OCI-LY1 (cell line): Measurements from ENCODE around the gene ARHGEF10L.

Experiments
- H2AFZ ChIP-seq: fragments of 200-600 bp; sonication (generic), shearing (Covaris generic); 2 replicates; pipeline ENCODE4 v1.6.0; 2014; ENCODE audit warnings: antibody characterized with exemption, mild to moderate bottlenecking, low read length
- H3F3A ChIP-seq: fragments of 200-600 bp; sonication (generic), shearing (Covaris generic); 2 replicates; pipeline ENCODE4 v1.6.0; 2014; ENCODE audit warnings: mild to moderate bottlenecking, antibody characterized with exemption, low read length, moderate library complexity; ENCODE audit not compliant: insufficient read depth
- H3K27ac ChIP-seq: fragments of 200-600 bp; sonication (generic); 2 replicates; pipeline ENCODE4 v1.5.1; 2014; ENCODE audit warnings: low read length, mixed run types, mild to moderate bottlenecking, low read depth; ENCODE audit not compliant: poor library complexity, severe bottlenecking
- H3K27me3 ChIP-seq: fragments of 200-600 bp; sonication (generic); 2 replicates; pipeline ENCODE4 v1.6.0; 2014; ENCODE audit warnings: antibody characterized with exemption, mild to moderate bottlenecking, low read length, moderate library complexity; ENCODE audit not compliant: insufficient read depth
- H3K36me3 ChIP-seq: fragments of 200-600 bp; sonication (generic); 2 replicates; pipeline ENCODE4 v1.6.1; 2014; ENCODE audit warnings: mild to moderate bottlenecking, antibody characterized with exemption, low read length, moderate library complexity, mixed read lengths; ENCODE audit not compliant: insufficient read depth
- H3K4me1 ChIP-seq: fragments of 200-600 bp; sonication (generic); 2 replicates; pipeline ENCODE4 v1.5.1; 2014; ENCODE audit warnings: mild to moderate bottlenecking, low read length, moderate library complexity; ENCODE audit not compliant: insufficient read depth, severe bottlenecking
- H3K4me2 ChIP-seq: fragments of 200-600 bp; sonication (generic), shearing (Covaris generic); 2 replicates; pipeline ENCODE4 v1.6.1; 2014; ENCODE audit warnings: low read length
- H3K4me3 ChIP-seq: fragments of 200-600 bp; sonication (generic); 2 replicates; pipeline ENCODE4 v1.5.1; 2014; ENCODE audit warnings: low read length, low read depth, mild to moderate bottlenecking, mixed read lengths; ENCODE audit not compliant: poor library complexity, severe bottlenecking
- H3K79me2 ChIP-seq: fragments of 200-600 bp; shearing (Covaris generic); 2 replicates; pipeline ENCODE4 v1.6.1; 2016; ENCODE audit warnings: mixed run types, low read length, mixed read lengths; ENCODE audit not compliant: insufficient read depth
- H3K9ac ChIP-seq: fragments of 200-600 bp; sonication (generic), shearing (Covaris generic); 2 replicates; pipeline ENCODE4 v1.6.1; 2014; ENCODE audit warnings: mild to moderate bottlenecking, low read length, mixed read lengths
- H3K9me2 ChIP-seq: fragments of 200-600 bp; sonication (generic), shearing (Covaris generic); 2 replicates; pipeline ENCODE4 v1.6.1; 2014; ENCODE audit warnings: low read depth, mild to moderate bottlenecking, low read length, mixed read lengths
- H3K9me3 ChIP-seq: fragments of 200-600 bp; shearing (Covaris generic); 2 replicates; pipeline ENCODE4 v1.6.1; 2014; ENCODE audit warnings: low read length, mixed read lengths
- H4K20me1 ChIP-seq: fragments of 200-600 bp; sonication (generic), shearing (Covaris generic); 2 replicates; pipeline ENCODE4 v1.6.0; 2016; ENCODE audit warnings: mild to moderate bottlenecking, low read length; ENCODE audit not compliant: insufficient read depth
- CTCF ChIP-seq: fragments of 200-600 bp; sonication (generic), shearing (Covaris generic); IDR thresholded peaks from 2 replicates; pipeline ENCODE4 v1.5.1; 2017; ENCODE audit warnings: mild to moderate bottlenecking, antibody characterized with exemption, low read length, moderate library complexity, mixed read lengths
- EZH2 ChIP-seq: fragments of 200-600 bp; sonication (generic), shearing (Covaris generic); IDR thresholded peaks from 2 replicates; pipeline ENCODE4 v1.8.0; 2017; ENCODE audit warnings: borderline replicate concordance, mixed run types, mild to moderate bottlenecking, antibody characterized with exemption, low read length, moderate library complexity, mixed read lengths

The ARHGEF10L gene

GRCh38 chr1:17521946-17522612, 17.4 kb upstream of the ARHGEF10L start:
- Histone ChIP-seq H3K27me3 (no peaks in the 10 kb centered on the region), H3K9me2 (no peaks in the 10 kb centered on the region), H3K9ac (no peak overlapping the region), H3K9me3 (no peaks in the 10 kb centered on the region), H2AFZ (no peak overlapping the region), H4K20me1 (no peaks in the 10 kb centered on the region), H3K27ac (no peak overlapping the region), H3K4me1 (no peaks in the 10 kb centered on the region), H3K36me3 (no peaks in the 10 kb centered on the region), H3K4me2 (no peak overlapping the region), H3K4me3 (no peak overlapping the region), H3F3A (no peaks in the 10 kb centered on the region), H3K79me2 (no peaks in the 10 kb centered on the region)
- no peak for TF ChIP-seq EZH2
- no peak for TF ChIP-seq CTCF

- no peak overlapping the region for H3K27ac ChIP-seq
- TF ChIP-seq CTCF (no peak), EZH2 (no peak)
- H2AFZ ChIP-seq = no peak overlapping the region
- H3K27me3 ChIP-seq = no peaks in the 10 kb centered on the region
- H3K36me3 ChIP-seq = no peaks in the 10 kb centered on the region
- no peak overlapping the region for H3K9ac ChIP-seq
- no peaks in the 10 kb centered on the region for H3F3A ChIP-seq
- H3K4me2 ChIP-seq = no peak overlapping the region
- H4K20me1 ChIP-seq = no peaks in the 10 kb centered on the region
- no peak overlapping the region for H3K4me3 ChIP-seq
- no peaks in the 10 kb centered on the region for H3K79me2 ChIP-seq
- no peaks in the 10 kb centered on the region for H3K9me3 ChIP-seq
- H3K4me1 ChIP-seq = no peaks in the 10 kb centered on the region
- H3K9me2 ChIP-seq = no peaks in the 10 kb centered on the region
Observed at GRCh38 chr1:17523321-17524041, 16.0 kb upstream of the ARHGEF10L start.

GRCh38 chr1:17524645-17525044, 14.9 kb upstream of the ARHGEF10L start:
- Histone ChIP-seq H4K20me1 (no peaks in the 10 kb centered on the region), H3K9ac (no peak overlapping the region), H3K4me1 (no peaks in the 10 kb centered on the region), H2AFZ (no peak overlapping the region), H3K27ac (no peak overlapping the region), H3K36me3 (no peaks in the 10 kb centered on the region), H3K4me3 (no peak overlapping the region), H3K79me2 (no peaks in the 10 kb centered on the region), H3K27me3 (no peaks in the 10 kb centered on the region), H3K9me2 (no peaks in the 10 kb centered on the region), H3F3A (no peaks in the 10 kb centered on the region), H3K9me3 (no peaks in the 10 kb centered on the region), H3K4me2 (no peak overlapping the region)
- TF ChIP-seq EZH2 = no peak
- no peak for TF ChIP-seq CTCF
